GM19467 (cell line): ENCODE results near the gene DOCK4.

Source experiments
- ATAC-seq: cut with Tn5 transposase; IDR thresholded peaks from one replicate; pipeline ENCODE4 v1.9.1; 2021; ENCODE audit warnings: mild to moderate bottlenecking, moderate library complexity; ENCODE audit not compliant: unreplicated experiment

The DOCK4 gene

DNA sequence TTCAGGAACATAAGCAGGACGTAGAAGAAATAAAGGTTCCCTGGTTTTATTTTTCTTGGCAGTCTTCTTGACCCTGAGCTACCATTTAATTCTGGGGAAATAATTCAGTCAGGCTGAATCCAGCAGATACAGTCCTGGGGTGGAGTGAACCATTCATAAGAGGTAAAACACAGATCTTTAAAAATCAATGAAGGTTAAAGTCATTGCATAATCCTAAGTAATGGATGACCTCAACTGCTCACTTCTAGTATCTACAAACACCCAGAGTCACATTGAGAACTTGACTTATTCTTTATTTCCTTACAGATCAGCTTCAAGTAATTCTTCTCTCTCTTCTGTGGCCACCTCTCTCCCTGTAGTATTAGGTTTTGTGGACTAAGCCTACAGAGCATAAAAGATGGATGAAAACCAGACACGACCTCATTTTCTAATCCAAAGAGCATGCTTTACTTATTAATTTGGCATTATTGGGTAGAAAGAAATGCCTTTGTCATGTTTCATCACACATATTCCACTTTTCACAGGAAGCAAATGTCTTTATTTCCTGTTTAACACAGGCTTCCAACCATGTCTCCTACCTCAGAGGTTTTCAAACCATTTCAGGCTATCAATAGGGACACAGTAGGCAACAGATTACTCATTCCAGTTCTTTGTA lies 461.6 kb downstream of the DOCK4 start:
- no peak for ATAC-seq

DNA sequence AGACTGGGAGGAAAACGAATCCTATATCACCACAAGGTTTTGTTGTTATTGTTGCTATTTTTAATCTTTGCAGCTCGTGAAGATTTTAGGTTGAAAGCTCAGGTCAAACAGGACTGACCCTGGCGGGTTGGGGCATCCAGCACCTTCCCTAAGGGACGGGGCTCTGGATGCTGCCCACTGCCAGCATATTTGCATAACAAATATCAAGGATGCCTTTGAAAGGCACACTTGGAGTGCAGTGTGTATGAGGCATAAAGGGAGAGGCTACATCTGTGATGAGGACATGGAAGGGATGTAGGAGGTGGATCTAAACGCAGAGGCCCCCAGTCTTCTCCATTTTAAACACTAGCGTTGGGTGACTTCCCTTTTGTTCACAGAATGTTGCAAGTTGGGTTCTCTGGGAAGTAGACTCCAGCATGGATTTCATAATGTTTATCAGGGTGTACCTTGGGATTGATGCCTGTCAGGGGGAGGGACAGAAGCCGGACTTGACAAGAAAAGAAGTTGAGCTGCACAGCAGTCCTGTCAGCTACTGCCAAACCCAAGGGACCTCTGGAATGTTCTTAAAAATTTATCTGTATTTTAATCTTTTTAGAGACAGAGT lies 462.9 kb downstream of the DOCK4 start:
- no peak for ATAC-seq

DNA sequence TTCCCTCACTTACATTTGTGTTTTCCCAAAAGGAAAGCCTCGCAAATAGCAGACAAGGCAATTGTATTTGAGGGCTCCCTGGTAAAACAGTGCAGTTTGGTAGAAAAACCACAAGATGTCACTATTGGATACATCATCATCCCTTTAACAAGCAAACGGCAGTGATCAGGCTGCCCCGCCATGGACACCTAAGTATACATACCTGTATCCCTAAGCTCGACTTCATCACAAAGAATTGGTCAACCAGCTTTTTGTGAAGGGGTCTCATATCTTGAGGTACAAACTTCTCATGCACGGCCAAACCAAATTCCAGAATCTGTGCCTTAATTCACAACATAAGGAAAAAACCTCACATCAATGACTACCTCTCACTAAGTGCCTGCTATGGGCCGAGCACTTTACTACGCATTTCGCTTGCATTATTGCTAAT lies 464.4 kb downstream of the DOCK4 start:
- peak; percentile 86 for ATAC-seq

DNA sequence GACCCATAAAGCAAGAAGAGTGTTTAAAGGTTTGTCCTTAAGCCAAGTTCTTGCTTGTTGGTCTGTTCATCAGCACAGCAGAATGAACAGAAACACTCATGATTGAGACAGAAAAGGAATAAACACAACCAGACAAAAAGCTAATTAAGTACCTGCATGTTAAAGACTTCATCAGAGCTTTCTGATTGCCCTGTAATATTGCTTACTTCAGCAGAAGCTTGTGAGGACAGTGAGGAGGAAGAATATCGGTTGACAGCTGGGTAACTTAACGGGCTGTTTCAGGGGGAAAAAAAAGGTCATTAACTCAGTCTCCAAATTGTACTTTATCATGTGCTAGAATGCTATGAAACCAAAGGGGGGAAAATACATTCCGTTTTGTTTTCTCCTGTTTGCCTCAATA lies 465.3 kb downstream of the DOCK4 start:
- no peak for ATAC-seq

DNA sequence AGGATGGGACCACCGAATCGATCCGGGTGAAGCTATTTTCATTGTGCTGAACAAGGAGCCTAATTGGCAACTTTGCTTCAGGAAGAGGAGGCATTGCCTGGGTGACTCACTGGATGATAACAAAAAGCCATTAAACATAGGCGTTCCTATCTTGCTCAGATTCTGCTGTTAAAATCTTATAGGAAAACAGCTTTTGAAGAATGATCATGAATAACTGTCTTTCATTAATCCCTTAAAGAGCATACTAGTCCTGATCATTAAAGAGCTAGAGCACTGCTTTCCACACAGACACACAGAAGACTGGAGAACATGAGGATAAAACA lies 469.7 kb downstream of the DOCK4 start:
- no peak for ATAC-seq

DNA sequence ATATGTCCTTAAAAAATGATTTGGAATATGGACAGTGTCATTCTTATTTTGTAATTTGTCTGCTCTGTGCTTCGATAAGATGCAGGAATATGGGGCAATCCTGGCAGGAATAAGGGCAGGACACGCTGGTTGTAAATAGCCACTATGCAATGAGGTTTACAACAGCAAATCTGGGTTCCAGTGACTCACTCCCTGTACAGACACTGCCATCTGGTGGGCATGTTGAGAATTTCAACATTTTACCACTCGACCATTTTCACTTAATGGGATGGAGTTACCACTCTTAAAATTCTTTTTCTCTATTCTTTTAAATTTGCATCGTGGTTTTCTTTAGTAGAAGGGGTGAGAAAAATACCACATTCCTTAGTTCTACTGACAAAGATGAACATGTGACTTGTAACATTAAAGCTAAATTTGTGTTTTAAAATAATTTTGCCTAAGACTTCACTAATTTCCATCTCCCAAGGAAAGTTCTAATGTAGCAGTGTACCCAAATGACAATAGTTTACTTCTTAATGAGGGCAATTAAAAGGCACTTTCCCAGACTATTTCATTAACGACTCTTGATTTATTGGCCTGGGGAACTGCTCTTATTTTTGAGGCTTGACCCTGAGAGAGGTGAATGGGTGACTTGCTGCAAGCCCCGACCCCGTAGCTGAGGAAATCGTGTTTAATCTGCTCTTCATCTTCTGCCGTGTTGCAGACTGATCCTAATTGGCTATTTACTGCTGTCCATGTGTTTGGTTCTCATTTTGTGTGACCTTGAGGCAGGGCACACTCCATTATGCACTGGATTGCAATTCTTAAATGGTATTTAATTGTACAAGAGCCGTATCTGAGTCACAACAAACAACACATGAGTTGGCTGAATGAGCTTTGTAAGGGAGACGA lies 470.3 kb downstream of the DOCK4 start:
- ATAC-seq, result peak; percentile 75

DNA sequence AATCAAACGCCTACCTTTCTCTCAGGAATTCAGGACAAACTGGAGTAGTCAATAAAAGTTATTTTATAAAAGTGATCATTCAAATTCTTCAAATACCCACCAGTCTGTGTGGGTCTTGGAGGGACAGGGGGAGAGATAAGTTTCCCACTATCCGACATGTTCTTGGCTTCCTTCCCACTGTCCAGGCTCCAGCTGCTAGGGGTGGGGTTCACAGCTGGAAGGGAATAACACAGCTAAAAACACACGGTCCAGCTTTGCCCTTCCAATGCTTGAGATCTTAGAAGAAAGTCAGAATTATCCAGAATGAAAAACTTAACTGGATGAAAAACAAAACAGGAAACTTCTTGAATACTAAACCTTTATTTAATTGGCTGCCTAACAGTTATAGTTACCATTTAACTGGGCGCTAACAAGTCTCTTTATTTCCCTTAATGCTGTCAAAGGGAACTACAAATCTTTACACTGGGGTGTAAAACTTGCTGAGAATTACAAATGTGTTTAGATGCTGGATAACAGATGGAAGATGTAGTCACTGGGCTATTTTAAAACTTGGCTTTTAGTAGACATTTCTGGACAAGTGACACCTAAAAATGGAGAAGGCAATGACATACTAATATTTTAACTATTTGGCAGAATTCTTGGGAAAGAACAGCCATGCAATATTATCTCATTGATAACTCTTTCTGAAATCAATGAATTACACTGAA lies 471.1 kb downstream of the DOCK4 start:
- ATAC-seq, result no peak

DNA sequence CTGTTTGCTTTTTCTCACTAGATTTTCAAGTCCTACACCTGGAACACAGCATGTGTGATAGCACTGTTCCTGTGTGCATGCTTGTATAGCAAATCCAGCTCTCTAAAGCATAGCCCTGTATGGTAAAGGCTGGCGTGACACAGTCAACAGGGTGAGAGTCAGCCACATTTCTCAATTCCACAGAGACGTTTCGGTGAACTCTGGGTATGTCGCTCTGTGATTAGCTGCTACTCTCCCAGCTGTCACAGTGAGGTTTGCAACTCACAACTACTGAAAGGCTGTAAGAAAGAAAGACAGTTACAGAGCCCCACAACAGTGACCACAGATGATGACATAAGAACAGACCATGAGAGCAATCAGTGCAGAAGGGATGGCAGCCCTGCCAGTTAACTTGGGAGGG lies 473.3 kb downstream of the DOCK4 start:
- no peak for ATAC-seq

DNA sequence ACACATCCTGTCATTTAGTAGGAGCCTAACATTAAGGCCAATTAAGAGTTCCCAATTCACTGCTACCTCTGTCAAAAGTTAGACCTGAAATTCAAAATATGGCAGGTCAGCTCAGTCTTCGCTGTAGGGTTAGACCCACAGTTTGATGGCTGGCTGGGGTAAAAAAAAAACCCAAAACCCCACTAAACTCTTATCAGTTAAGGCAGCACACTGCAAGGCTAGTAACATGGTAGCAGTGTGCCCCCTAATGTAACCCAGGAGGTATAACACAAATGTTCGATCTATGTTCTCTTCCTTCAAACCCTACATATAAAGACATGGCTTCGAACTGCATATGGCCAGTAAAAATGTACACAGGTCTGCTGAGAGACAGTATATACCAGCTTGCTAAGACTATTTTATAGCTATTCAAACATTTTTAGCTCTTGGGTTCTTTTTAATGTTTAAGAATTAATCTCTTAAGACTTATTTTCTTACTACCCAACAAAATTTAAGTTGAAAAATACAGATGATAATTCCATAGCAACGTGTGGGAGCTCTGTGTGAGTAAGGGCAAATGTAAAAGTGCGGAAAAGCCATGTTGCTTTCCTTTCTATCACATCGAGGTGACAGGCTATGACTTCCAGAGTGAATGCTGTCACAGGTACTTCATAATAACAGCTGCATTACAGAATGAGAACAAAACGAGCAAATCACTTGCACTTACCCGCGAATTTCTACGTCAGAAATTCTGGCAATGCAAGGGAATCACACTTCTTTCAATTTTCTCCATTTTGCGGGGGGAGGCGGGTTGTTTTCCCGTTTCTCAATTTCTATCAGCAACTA lies 475.5 kb downstream of the DOCK4 start:
- no peak for ATAC-seq

DNA sequence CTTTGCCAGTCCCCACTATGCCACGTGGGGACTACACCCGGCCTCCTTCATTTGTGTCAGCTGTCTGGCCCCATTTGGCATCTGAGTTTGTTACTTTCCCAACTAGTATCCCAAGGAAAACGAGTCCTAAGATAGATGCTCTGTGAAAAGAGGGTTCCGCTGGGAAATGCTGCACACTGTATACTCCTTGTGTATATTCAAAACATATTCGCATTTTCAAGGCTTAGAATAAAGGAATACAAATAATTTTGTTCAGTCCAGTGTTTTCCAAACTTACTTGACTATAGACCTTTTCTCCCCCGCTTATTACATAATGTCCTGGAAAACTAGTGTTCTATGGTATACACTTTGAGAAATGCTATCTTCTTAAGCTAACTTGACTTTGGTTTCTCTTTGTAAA lies 476.1 kb downstream of the DOCK4 start:
- ATAC-seq, result no peak

DNA sequence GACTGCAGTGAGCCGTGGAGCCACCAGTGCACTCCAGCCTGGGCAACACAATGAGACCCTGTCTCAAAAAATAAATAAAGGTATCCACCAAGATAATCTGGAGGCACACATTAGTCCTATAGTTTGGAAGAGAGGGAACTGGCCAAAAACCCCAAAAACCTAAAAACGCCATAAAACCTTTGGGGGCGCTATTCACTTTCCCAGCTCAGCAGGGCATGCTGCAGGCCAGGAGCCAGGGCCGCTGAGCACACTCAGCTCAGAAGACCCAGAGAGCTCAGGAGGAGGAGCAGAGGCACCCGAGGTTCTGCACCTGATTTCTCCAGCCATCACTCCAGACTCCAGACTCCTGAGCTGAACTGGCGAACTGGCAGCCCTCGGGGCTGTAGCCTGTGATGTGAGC lies 476.7 kb downstream of the DOCK4 start:
- ATAC-seq, result no peak

DNA sequence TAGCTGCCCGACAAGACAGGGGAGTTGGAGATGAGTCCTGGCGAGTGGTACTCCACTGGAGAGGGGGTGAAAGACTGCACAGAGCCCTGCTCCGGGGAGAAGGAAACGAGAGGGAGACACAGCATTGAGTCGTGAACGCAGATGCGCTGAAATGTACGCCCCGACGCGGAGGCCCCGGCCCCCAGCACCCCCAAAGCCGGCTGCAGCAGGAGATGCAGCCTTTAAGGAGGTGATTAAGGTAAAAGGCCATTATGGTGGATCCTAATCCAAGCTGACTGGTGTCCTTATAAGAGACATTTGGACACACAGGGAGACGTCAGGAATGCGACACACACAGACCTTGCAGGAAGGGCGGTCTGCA lies 477.6 kb downstream of the DOCK4 start:
- ATAC-seq, result no peak

DNA sequence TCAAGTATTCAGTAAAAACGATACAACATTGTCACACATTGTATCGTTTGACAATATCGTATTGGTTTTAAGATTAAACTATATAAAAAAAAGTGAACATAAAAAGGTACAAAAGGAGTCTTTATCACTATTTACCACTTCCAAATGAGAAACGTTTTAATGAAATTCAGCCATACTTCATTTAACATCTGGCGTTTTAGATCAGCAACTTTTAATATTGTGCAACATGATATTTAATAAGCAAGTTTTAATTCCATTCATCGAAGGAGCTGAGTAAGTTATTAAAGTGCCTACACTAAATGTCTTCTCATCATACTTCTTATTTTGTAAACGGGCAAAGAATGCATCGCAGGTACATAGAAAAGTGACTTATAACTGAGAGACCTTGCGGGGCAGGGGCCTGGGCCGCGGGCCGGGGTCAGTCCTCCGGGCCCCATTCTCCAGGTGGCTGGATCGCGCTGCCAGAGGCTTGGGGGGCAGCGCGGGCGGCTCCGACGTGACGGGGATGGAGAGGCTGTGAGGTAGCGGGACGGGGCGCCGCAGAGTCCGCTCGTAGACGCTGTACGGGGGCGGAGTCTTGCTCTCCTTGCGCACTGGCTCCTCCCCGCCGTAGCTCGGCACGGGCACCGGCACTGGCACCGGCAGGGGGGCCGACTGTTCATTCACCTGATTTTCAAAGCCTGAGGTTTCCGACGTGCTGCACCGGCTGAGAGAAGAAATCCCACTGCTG lies 478.1 kb downstream of the DOCK4 start:
- no peak for ATAC-seq

DNA sequence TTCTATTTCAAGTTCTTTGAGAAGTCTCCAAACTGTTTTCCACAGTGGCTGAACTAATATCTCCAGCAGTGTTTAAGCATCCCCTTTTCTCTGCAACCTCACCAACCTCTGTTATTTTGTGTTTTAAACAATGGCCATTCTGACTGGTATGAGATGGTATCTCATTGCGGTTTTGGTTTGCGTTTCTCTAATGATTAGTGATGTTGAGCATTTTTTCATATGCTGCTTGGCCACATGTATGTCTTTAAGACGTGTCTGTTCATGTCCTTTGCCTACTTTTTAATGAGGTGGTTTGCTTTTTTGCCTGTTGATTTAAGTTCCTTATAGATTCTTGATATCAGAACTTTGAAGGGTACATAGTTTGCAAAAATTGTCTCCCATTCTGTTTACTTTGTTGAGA lies 487.3 kb downstream of the DOCK4 start:
- no peak for ATAC-seq

DNA sequence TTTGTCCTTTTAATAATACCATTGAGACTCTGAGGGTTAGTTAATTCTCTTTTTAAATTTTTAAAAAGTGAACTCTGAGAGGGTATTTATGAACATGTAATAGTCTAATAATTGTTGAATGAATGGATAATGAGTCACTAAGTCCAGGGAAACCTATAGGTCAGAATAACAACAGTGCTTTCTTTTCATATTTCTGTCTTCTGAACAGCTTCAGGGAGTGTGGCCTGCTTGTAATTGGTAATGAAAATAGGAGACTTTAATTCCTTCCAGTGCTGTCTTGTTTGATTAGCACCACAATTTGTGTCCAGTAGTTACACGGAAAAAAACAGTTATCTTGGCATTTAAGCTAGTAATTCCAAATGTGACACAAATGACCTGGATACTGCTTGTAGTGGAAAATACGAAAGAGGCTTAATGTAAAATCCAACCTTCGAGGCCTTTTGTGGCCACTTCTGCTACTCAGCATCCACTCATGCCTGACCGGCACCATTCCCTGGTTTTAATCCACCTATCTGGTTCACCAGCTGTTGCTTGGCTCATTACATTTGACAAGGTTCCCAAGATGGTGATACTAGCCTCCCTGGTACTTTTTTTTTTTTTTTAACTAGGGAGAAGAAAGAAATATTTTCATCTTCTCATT lies 494.7 kb downstream of the DOCK4 start:
- no peak for ATAC-seq

DNA sequence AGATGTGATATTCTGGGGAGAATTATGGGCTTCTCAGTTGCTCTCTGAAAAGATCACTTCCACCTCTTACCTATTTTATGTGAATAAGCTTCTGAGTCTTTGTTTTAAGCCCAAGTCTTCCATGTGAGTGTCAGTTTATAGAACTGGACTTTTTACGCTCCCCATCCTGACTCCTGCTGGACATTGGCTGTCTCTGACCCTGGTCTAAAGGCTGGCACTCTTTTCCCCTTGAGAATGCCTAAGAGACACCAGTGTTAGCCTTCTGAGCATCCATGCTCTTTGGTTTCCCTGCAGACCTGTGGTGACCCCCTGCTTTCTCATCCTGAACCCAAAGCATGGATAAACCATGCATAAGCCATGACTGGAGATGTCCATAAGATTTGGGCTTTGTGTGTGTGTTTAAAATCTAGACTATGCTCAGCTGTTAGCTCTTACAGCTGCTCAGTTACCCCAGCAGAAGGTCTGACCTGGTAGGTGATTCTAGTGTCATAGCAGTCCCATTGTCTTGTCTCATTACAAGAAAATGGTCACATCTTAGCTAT lies 495.3 kb downstream of the DOCK4 start:
- ATAC-seq, result no peak

DNA sequence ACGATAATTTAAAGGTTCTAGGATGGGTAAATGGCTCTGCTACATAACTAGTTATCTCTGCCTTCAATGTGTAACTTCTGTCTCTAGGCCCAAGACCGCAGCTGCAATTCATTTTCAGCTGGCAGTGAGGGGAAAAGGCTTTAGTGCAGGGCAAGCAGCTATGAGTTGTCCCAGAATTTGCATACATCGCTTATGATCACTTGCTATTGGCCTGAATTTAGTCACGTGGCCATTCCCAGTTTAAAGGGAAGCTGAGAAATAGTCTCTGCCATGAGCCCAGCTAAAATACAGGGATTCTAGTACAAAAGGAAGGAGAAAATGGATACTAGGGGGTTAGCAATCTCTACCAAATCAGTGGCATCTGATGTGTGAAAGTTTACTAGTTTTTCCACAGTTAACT lies 498.1 kb downstream of the DOCK4 start:
- ATAC-seq, result no peak

DNA sequence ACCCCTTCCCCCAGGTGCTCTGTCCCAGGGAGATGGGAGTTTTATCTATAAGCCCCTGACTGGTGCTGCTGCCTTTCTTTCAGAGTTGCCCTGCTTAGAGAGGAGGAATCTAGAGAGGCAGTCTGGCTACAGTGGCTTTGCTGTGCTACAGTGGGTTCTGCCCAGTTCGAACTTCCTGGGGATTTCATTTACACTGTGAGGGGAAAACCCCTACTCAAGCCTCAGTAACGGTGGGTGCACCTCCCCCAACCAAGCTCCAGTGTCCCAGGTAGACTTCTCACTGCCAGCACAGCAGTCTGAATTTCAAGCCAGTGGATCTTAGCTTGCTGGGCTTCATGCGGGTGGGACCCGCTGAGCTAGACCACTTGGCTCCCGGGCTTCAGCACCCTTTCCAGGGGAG lies 500.4 kb downstream of the DOCK4 start:
- ATAC-seq, result no peak

DNA sequence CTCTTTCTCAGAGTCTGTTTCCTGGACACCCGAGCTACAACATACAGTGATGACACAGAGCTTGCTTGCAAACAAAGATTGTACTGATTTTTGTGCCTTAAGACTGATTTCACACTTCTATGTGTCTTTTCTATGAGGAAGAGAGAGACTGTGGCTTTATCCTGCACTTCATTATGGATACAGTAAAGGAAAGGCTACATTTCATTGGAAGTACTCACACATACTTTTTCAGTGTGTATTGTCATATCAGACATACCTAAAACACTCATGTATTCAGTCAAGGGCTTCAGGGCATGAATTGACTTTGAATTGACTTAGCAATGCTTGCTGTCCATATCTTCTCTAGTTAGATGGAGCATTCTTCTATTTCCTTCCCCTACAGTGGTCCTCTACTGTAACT lies 508.4 kb downstream of the DOCK4 start:
- ATAC-seq, result no peak
